Brain microvascular endothelial cell (primary cell): Measurements from ENCODE around the gene SOX1.

ENCODE experiments used
- DNase-seq: peaks from one replicate; pipeline ENCODE4 v3.0.0-alpha.2; 2020
- H3K27ac ChIP-seq: fragments of 250-450 bp; sonication (Bioruptor Pico); 2 replicates; pipeline ENCODE4 v1.5.1; 2020; ENCODE audit warnings: mild to moderate bottlenecking, moderate library complexity
- H3K27me3 ChIP-seq: fragments of 250-450 bp; sonication (Bioruptor Pico); replicated peaks from 2 replicates; pipeline ENCODE4 v1.5.1; 2020; ENCODE audit warnings: mild to moderate bottlenecking
- H3K36me3 ChIP-seq: fragments of 250-450 bp; sonication (Bioruptor Pico); replicated peaks from 2 replicates; pipeline ENCODE4 v1.5.1; 2020; ENCODE audit warnings: mild to moderate bottlenecking
- H3K4me3 ChIP-seq: 2 replicates; pipeline ENCODE4 v1.5.1; 2011; ENCODE audit warnings: low read depth, mild to moderate bottlenecking, control low read depth, low read length, moderate library complexity
- CTCF ChIP-seq: IDR thresholded peaks from 2 replicates; pipeline ENCODE4 v1.5.1; 2011; ENCODE audit warnings: low read depth, mild to moderate bottlenecking, moderate library complexity, low read length, control low read depth, inconsistent platforms; ENCODE audit errors: missing control alignments
- in situ Hi-C: cut with HindIII; loops from 2 replicates; pipeline ENCODE4 v1.10.0; 2017; ENCODE audit warnings: low sequenced_read_pairs, low pct_ligation_motif_present

SOX1 gene

GRCh38 chr13:112103260-112103838, 36.4 kb downstream of the SOX1 start:
- in situ Hi-C loops, result no loop called here
- no peak for TF ChIP-seq CTCF
- Histone ChIP-seq H3K27me3 (peaks cover 24% of the 10 kb centered on the region), H3K36me3 (no peaks in the 10 kb centered on the region), H3K27ac (no peak overlapping the region), H3K4me3 (no peak overlapping the region)
- no peak for DNase-seq

- H3K27ac ChIP-seq, result no peak overlapping the region
- no peak for DNase-seq
- TF ChIP-seq CTCF, result no peak
- no peak overlapping the region for H3K4me3 ChIP-seq
- in situ Hi-C loops, result no loop called here
- H3K27me3 ChIP-seq, result peaks cover 24% of the 10 kb centered on the region
- H3K36me3 ChIP-seq, result no peaks in the 10 kb centered on the region
Measured at GRCh38 chr13:112103961-112104880, 37.3 kb downstream of the SOX1 start.

DNA sequence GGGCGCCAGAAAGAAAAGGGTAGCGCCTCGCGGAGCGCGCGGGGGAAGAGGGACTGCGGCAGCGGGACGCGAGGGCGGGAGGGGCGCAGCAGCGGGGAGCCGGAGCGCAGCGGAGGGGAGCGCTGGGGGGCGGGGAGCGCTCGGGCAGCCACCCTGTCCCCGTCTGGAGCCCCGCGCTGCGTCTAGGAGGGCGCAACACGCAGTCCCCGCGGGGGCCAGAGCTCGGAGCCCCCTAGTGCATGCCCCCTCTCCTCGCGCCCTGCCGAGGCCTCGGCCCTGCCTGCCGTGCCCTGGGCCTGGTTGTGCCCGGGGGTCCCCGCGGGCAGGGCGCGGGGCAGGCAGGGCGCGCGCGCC, 37.9 kb downstream of the SOX1 start:
- DNase-seq, result no peak
- in situ Hi-C loops, result no loop called here
- H3K27me3 ChIP-seq, result peaks cover 24% of the 10 kb centered on the region
- TF ChIP-seq CTCF, result no peak
- H3K27ac ChIP-seq, result no peak overlapping the region
- H3K36me3 ChIP-seq, result no peaks in the 10 kb centered on the region
- no peak overlapping the region for H3K4me3 ChIP-seq

GRCh38 chr13:112105244-112105681, 38.3 kb downstream of the SOX1 start:
- in situ Hi-C loops, result no loop called here
- no peak for DNase-seq
- no peak for TF ChIP-seq CTCF
- Histone ChIP-seq H3K36me3 (no peaks in the 10 kb centered on the region), H3K4me3 (no peak overlapping the region), H3K27ac (no peak overlapping the region), H3K27me3 (peaks cover 24% of the 10 kb centered on the region)

DNA sequence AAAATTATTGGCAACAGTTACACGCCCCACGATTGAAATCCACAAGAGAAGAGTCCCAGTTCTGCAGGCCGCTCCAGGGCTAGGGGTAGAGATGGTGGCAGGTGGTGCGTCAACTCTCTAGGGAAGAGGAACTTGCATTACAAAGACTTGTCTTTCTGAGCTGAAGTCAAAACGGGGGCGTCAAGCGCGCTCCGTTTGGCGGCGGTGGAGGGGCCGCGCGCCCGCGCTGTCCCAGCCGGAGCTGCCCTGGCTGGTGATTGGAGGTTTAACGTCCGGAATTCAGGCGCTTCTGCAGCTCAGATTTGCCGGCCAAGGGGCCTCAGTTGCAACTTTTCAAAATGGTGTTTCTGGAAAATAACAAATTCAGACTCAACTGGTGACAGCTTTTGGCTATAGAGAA, 38.9 kb downstream of the SOX1 start:
- in situ Hi-C loops, result no loop called here
- H3K4me3 ChIP-seq, result no peak overlapping the region
- no peak for TF ChIP-seq CTCF
- peaks cover 24% of the 10 kb centered on the region for H3K27me3 ChIP-seq
- H3K36me3 ChIP-seq, result no peaks in the 10 kb centered on the region
- H3K27ac ChIP-seq, result no peak overlapping the region
- no peak for DNase-seq
